Endothelial cell of umbilical vein (primary cell): ENCODE results near the gene SLC35F5. TPM values are rescaled to one million over a fixed set of nuclear protein-coding genes. Genes with fewer than 3 reads are reported as not detected.

ENCODE experiments used
- BruUV-seq: library from RNA; stranded (reverse); fragments of 400-500 nt; replicated peaks from 2 replicates; lab custom pipeline; 2021; lab: Mats Ljungman, UMichigan
- CTCF ChIA-PET: fragments of 300-600, 350-600 bp; sonication (Branson Sonifier 250); formaldehyde crosslinking; loops from one replicate; lab custom pipeline; 2021; ENCODE audit warnings: antibody characterized with exemption, inconsistent platforms; lab: Charles Lee
- POLR2A ChIA-PET: fragments of 300-600, 350-600 bp; sonication (Branson Sonifier 250); formaldehyde crosslinking; loops from one replicate; lab custom pipeline; 2021; ENCODE audit warnings: antibody characterized with exemption, inconsistent platforms; lab: Charles Lee
- DNase-seq: peaks from one replicate; pipeline ENCODE4 v3.0.0-alpha.2; 2011; ENCODE audit warnings: low read depth, low spot score
- FAIRE-seq: peaks from 2 replicates; lab custom pipeline; 2011; peaks lifted over from hg19 to GRCh38; lab: Jason Lieb, UNC
- H2AFZ ChIP-seq: 2 replicates; pipeline ENCODE4 v1.6.0; 2012; ENCODE audit warnings: low read depth, low read length, control low read depth, inconsistent platforms
- H3K27ac ChIP-seq: 2 replicates; pipeline ENCODE4 v1.5.1; 2011; ENCODE audit warnings: low read depth, mild to moderate bottlenecking, control low read depth, low read length, moderate library complexity; ENCODE audit not compliant: insufficient read depth
- H3K27me3 ChIP-seq, 2 experiments: 2 replicates each; pipeline versions ENCODE4 v1.6.0 to v1.6.1; 2011; ENCODE audit warnings: low read length in 2 of 2, mixed read lengths in 1 of 2; ENCODE audit not compliant: control insufficient read depth in 2 of 2, insufficient read depth in 2 of 2
- H3K36me3 ChIP-seq, 2 experiments: 2 replicates in 1 of 2; 3 replicates in 1 of 2; pipeline ENCODE4 v1.5.1; 2011; ENCODE audit warnings: low read length in 2 of 2, mild to moderate bottlenecking in 1 of 2, moderate library complexity in 1 of 2; ENCODE audit not compliant: control insufficient read depth in 2 of 2, insufficient read depth in 2 of 2; ENCODE audit errors: extremely low read depth in 1 of 2
- H3K4me1 ChIP-seq: 3 replicates; pipeline ENCODE4 v1.5.1; 2011; ENCODE audit warnings: mild to moderate bottlenecking, low read length; ENCODE audit not compliant: control insufficient read depth, insufficient read depth; ENCODE audit errors: extremely low read depth
- H3K4me2 ChIP-seq: 2 replicates; pipeline ENCODE4 v1.6.1; 2011; ENCODE audit warnings: low read length, control low read depth, mixed read lengths; ENCODE audit not compliant: insufficient read depth
- H3K4me3 ChIP-seq, 3 experiments: fragments of 200-600 bp in 1 of 3; sonication (generic), shearing (Covaris generic) in 1 of 3; replicated peaks in 1 of 3; 2 replicates each; pipeline ENCODE4 v1.5.1; 2011 to 2016; ENCODE audit warnings: control low read depth in 3 of 3, low read length in 3 of 3, mild to moderate bottlenecking in 2 of 3, inconsistent platforms in 1 of 3, low read depth in 1 of 3, moderate library complexity in 1 of 3; ENCODE audit not compliant: insufficient read depth in 1 of 3
- H3K79me2 ChIP-seq: 2 replicates; pipeline ENCODE4 v1.6.0; 2012; ENCODE audit warnings: low read length, inconsistent platforms; ENCODE audit not compliant: control insufficient read depth, insufficient read depth
- H3K9ac ChIP-seq: replicated peaks from 2 replicates; pipeline ENCODE3; 2011; ENCODE audit warnings: low read length, control low read depth; ENCODE audit not compliant: insufficient read depth; ENCODE audit errors: extremely low read depth
- H3K9me1 ChIP-seq: replicated peaks from 3 replicates; pipeline ENCODE4 v1.6.0; 2011; ENCODE audit warnings: mild to moderate bottlenecking, low read length; ENCODE audit not compliant: control insufficient read depth, insufficient read depth; ENCODE audit errors: extremely low read depth
- H3K9me3 ChIP-seq: replicated peaks from 2 replicates; pipeline ENCODE4 v1.5.1; 2012; ENCODE audit warnings: low read length, inconsistent platforms; ENCODE audit not compliant: control insufficient read depth, insufficient read depth
- H4K20me1 ChIP-seq: replicated peaks from 2 replicates; pipeline ENCODE3; 2011; ENCODE audit warnings: mild to moderate bottlenecking, low read length; ENCODE audit not compliant: control insufficient read depth, insufficient read depth; ENCODE audit errors: extremely low read depth
- EZH2 ChIP-seq: IDR thresholded peaks from 2 replicates; pipeline ENCODE4 v1.6.1; 2012; ENCODE audit warnings: borderline replicate concordance, low read depth, mild to moderate bottlenecking, moderate library complexity, low read length, inconsistent platforms; ENCODE audit not compliant: severe bottlenecking
- FOS ChIP-seq: IDR thresholded peaks from 2 replicates; pipeline ENCODE4 v1.6.1; 2011; ENCODE audit warnings: mild to moderate bottlenecking, low read length, moderate library complexity, borderline replicate concordance; ENCODE audit not compliant: insufficient read depth
- GATA2 ChIP-seq: IDR thresholded peaks from 2 replicates; pipeline ENCODE4 v1.7.0; 2011; ENCODE audit warnings: low read depth, mild to moderate bottlenecking, moderate library complexity, mixed read lengths, low read length; ENCODE audit not compliant: insufficient read length, insufficient read depth
- JUN ChIP-seq: IDR thresholded peaks from 2 replicates; pipeline ENCODE4 v1.6.1; 2011; ENCODE audit warnings: borderline replicate concordance, low read depth; ENCODE audit not compliant: insufficient read length, insufficient read depth
- MAX ChIP-seq: IDR thresholded peaks from 2 replicates; pipeline ENCODE4 v1.6.1; 2011; ENCODE audit not compliant: insufficient read depth, insufficient read length
- MYC ChIP-seq: IDR thresholded peaks from one replicate; pipeline ENCODE4 v1.6.1; 2011; ENCODE audit warnings: mild to moderate bottlenecking, low read depth, low read length
- POLR2A ChIP-seq: IDR thresholded peaks from 2 replicates; pipeline ENCODE4 v1.6.1; 2012; ENCODE audit warnings: low read depth, mild to moderate bottlenecking, control low read depth, low read length
- POLR2AphosphoS5 ChIP-seq: IDR thresholded peaks from 2 replicates; pipeline ENCODE4 v1.6.1; 2012; ENCODE audit warnings: low read depth, mild to moderate bottlenecking, control low read depth, low read length, moderate library complexity; ENCODE audit not compliant: insufficient read depth
- dilution Hi-C: fragments of 300-500 bp; cut with MboI; formaldehyde crosslinking; loops from one replicate; pipeline ENCODE4 v1.15.0; 2019; ENCODE audit warnings: low sequenced_read_pairs; ENCODE audit not compliant: extremely low pct_ligation_motif_present
- intact Hi-C: fragments of 100-400 bp; cut with micrococcal nuclease; formaldehyde crosslinking; loops from one replicate; pipeline ENCODE4 v1.10.0; 2022
- polyA plus RNA-seq, 4 experiments: library from polyadenylated mRNA; depleted of rRNA in 3 of 4; stranded (reverse) in 3 of 4; unstranded in 1 of 4; fragments of >200 nt; gene quantifications; 2 replicates each; pipeline versions ENCODE4 v1.2.1 to v1.2.3, GENCODE V29; 2011 to 2012; ENCODE audit warnings: missing spikeins in 1 of 4
- total RNA-seq: library from RNA; stranded (reverse); gene quantifications from 2 replicates; pipeline ENCODE4 v1.2.3, GENCODE V29; 2021
- TF ChIP-seq, protein P1 (sequence below), 2 donors: IDR thresholded peaks; 1 replicate in 1 of 2; 2 replicates in 1 of 2; pipeline ENCODE4 v1.5.1; 2011; ENCODE audit warnings: low read length in 2 of 2, mild to moderate bottlenecking in 2 of 2, moderate library complexity in 2 of 2, control low read depth in 1 of 2, inconsistent platforms in 1 of 2, low read depth in 1 of 2; ENCODE audit not compliant: insufficient read depth in 1 of 2; ENCODE audit errors: extremely low read depth in 1 of 2

SLC35F5 gene
- total and polyA plus RNA-seq, 2 donors (not counting 3 experiments of a cell fraction or from before 2014, with no cell fraction given) = 22.4 to 51.1 TPM

DNA sequence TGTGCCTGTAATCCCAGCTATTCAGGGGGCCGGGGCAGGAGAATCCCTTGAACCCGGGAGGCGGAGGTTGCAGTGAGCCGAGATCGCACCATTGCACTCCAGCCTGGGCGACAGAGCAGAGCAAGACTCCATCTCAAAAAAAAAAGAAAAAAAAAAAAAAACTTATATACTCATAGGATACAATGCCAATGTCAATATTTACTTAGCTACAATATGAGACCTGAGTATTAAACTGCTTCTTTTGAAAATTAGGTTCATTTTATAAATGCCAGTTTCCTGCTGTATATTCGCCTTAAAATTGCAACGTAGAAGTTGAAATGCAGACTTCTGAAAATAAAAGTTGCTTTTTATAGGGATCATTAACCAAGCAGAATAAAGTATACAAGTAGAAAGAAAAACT lies 2.3 kb downstream of the SLC35F5 start:
- FAIRE-seq (no peak), DNase-seq (no peak)
- dilution Hi-C loops = no loop called here
- Histone ChIP-seq H3K36me3 (peaks cover under 1 to 4% of the 10 kb centered on the region in 2 experiments), H3K4me3 (no peak overlapping the region), H3K4me2 (no peak overlapping the region), H2AFZ (no peak overlapping the region), H3K9ac (no peak overlapping the region), H3K4me1 (peaks cover 17% of the 10 kb centered on the region), H3K79me2 (peaks cover 29% of the 10 kb centered on the region), H3K27me3 (no peaks in the 10 kb centered on the region), H3K9me3 (no peaks in the 10 kb centered on the region), H4K20me1 (no peaks in the 10 kb centered on the region), H3K9me1 (no peaks in the 10 kb centered on the region), H3K27ac (no peak overlapping the region)
- intact Hi-C loops = loop anchor here (1.0 kb wide), 1 partner anchor 40 kb away; no protein-coding TSS in a partner anchor
- no peak for TF ChIP-seq POLR2AphosphoS5
- TF ChIP-seq JUN = no peak
- TF ChIP-seq EZH2 = no peak
- TF ChIP-seq, protein P1, sequence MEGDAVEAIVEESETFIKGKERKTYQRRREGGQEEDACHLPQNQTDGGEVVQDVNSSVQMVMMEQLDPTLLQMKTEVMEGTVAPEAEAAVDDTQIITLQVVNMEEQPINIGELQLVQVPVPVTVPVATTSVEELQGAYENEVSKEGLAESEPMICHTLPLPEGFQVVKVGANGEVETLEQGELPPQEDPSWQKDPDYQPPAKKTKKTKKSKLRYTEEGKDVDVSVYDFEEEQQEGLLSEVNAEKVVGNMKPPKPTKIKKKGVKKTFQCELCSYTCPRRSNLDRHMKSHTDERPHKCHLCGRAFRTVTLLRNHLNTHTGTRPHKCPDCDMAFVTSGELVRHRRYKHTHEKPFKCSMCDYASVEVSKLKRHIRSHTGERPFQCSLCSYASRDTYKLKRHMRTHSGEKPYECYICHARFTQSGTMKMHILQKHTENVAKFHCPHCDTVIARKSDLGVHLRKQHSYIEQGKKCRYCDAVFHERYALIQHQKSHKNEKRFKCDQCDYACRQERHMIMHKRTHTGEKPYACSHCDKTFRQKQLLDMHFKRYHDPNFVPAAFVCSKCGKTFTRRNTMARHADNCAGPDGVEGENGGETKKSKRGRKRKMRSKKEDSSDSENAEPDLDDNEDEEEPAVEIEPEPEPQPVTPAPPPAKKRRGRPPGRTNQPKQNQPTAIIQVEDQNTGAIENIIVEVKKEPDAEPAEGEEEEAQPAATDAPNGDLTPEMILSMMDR (IDR thresholded peaks at IDR 0.05; ENCODE audit: extremely low read depth in 1 of 2, insufficient read depth in 1 of 2, low read depth in 1 of 2, low read length in 2 of 2) = no peak
- no peak for TF ChIP-seq MAX
- no peak for TF ChIP-seq FOS
- no peak for TF ChIP-seq GATA2
- TF ChIP-seq MYC = no peak
- no peak for TF ChIP-seq POLR2A
- POLR2A ChIA-PET = interaction anchor here (1.2 kb wide), 1 partner anchor 136 kb away, joined by 3 read pairs; the partner anchor contains the start of gene ACTR3
- no TSS peak for BruUV-seq
- CTCF ChIA-PET = no interaction called here
